Thoracic aorta (tissue), 2 donors: ENCODE measurements around the gene FOXQ1. TPM values are rescaled to one million over a fixed set of nuclear protein-coding genes. Genes with fewer than 3 reads are reported as not detected.

Experiments used
- ATAC-seq: fragments of 150-250 bp; one replicate; pipeline ENCODE4 v1.8.0; 2017; ENCODE audit warnings: low read depth; ENCODE audit not compliant: insufficient number of reproducible peaks, low FRiP score
- DNase-seq: peaks from one replicate; pipeline ENCODE4 v3.0.0-alpha.2; 2020; ENCODE audit warnings: low spot score
- H3K27ac ChIP-seq, 2 donors: fragments of 200-600 bp; sonication (generic); 1 replicate in 1 of 2; 2 replicates in 1 of 2; pipeline ENCODE4 v1.5.1; 2016; ENCODE audit warnings: mild to moderate bottlenecking in 2 of 2, moderate library complexity in 2 of 2
- H3K27me3 ChIP-seq: fragments of 200-600 bp; sonication (generic); replicated peaks from 2 replicates; pipeline ENCODE4 v1.6.0; 2016; ENCODE audit warnings: mild to moderate bottlenecking; ENCODE audit not compliant: insufficient read depth
- H3K36me3 ChIP-seq: fragments of 200-600 bp; sonication (generic); one replicate; pipeline ENCODE4 v1.5.1; 2016
- H3K4me1 ChIP-seq, 2 donors: fragments of 200-600 bp; sonication (generic); 1 replicate in 1 of 2; 2 replicates in 1 of 2; pipeline versions ENCODE4 v1.5.1 to v1.6.0; 2016; ENCODE audit warnings: low read depth in 2 of 2, mild to moderate bottlenecking in 1 of 2; ENCODE audit not compliant: control insufficient read depth in 1 of 2
- H3K4me3 ChIP-seq: fragments of 200-600 bp; sonication (generic); 2 replicates; pipeline ENCODE4 v1.5.1; 2016; ENCODE audit warnings: mild to moderate bottlenecking
- H3K9me3 ChIP-seq: fragments of 200-600 bp; sonication (generic); 2 replicates; pipeline ENCODE4 v1.5.1; 2016
- total RNA-seq, 2 donors: library from RNA; depleted of rRNA; stranded (reverse); fragments of >200 nt; gene quantifications; one replicate each; pipeline versions ENCODE4 v1.1.0 to v1.2.3, GENCODE V29; 2016
- TF ChIP-seq, protein P1 (sequence below): fragments of 200-600 bp; sonication (generic); IDR thresholded peaks from one replicate; pipeline ENCODE4 v1.5.1; 2019; ENCODE audit warnings: antibody characterized with exemption

The FOXQ1 gene
- total RNA-seq, 2 donors from 2014 or later = 5.1 TPM; not detected in 1

DNA sequence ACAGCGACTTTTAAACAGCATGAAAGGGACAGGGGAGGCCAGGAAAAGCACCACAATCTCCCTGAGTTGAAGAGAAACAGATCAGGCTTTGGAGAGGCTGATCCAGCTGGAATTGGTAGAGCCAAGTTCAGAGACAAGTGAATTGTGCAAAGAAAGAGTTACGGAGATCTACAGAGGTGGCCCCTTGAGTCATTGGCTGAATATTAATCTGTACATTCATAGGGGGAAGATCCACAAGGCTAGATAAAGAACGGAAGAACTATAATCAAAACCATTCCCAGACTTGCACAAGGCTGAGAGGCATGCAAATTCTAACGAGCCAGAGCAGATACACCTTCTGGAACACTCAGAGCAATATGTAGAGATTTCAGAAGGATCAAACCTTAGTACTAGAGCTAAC, 14.2 kb upstream of the FOXQ1 start:
- H3K9me3 ChIP-seq = no peaks in the 10 kb centered on the region
- H3K27ac ChIP-seq = no peak overlapping the region
- H3K4me3 ChIP-seq = no peak overlapping the region
- ATAC-seq (no peak), DNase-seq (no peak)
- TF ChIP-seq, protein P1, sequence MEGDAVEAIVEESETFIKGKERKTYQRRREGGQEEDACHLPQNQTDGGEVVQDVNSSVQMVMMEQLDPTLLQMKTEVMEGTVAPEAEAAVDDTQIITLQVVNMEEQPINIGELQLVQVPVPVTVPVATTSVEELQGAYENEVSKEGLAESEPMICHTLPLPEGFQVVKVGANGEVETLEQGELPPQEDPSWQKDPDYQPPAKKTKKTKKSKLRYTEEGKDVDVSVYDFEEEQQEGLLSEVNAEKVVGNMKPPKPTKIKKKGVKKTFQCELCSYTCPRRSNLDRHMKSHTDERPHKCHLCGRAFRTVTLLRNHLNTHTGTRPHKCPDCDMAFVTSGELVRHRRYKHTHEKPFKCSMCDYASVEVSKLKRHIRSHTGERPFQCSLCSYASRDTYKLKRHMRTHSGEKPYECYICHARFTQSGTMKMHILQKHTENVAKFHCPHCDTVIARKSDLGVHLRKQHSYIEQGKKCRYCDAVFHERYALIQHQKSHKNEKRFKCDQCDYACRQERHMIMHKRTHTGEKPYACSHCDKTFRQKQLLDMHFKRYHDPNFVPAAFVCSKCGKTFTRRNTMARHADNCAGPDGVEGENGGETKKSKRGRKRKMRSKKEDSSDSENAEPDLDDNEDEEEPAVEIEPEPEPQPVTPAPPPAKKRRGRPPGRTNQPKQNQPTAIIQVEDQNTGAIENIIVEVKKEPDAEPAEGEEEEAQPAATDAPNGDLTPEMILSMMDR = no peak
- no peaks in the 10 kb centered on the region for H3K36me3 ChIP-seq
- no peaks in the 10 kb centered on the region for H3K4me1 ChIP-seq
- H3K27me3 ChIP-seq = no peaks in the 10 kb centered on the region

- TF ChIP-seq, protein P1 = no peak
- Histone ChIP-seq H3K27me3 (no peaks in the 10 kb centered on the region), H3K4me1 (no peaks in the 10 kb centered on the region), H3K4me3 (no peak overlapping the region), H3K9me3 (no peaks in the 10 kb centered on the region), H3K36me3 (no peaks in the 10 kb centered on the region), H3K27ac (no peak overlapping the region)
- DNase-seq (no peak), ATAC-seq (no peak)
Observed at GRCh38 chr6:1298768-1299167, 13.1 kb upstream of the FOXQ1 start.

DNA sequence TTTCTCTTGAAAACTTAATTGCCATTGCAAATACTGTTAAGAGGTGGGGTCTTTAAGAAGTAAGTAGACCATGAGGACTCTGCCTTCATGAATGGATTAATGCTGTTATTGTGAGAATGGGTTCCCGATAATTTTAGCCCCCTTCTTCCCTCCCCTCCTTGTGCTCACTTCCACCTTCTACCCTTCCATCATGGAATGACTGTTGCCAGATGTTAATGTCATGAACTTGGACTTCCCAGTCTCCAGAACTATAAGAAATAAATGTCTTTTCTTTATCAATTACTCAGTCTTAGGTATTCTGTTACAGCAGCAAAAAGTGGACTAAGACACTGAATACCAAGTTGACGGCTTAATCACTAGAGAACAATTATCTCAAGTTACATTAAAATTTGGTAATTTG, 5.8 kb upstream of the FOXQ1 start:
- ATAC-seq = no peak
- no peak for DNase-seq
- TF ChIP-seq, protein P1 = no peak

GRCh38 chr6:1309366-1309765, 2.5 kb upstream of the FOXQ1 start:
- peaks cover 0 to 21% of the 10 kb centered on the region in 2 donors for H3K4me1 ChIP-seq
- H3K27ac ChIP-seq = no peak overlapping the region
- H3K36me3 ChIP-seq = no peaks in the 10 kb centered on the region
- no peak for DNase-seq
- no peak overlapping the region for H3K4me3 ChIP-seq
- peaks cover 7% of the 10 kb centered on the region for H3K27me3 ChIP-seq
- TF ChIP-seq, protein P1 = no peak
- H3K9me3 ChIP-seq = no peaks in the 10 kb centered on the region
- no peak for ATAC-seq

More for the DNA sequence above, 5.8 kb upstream of the FOXQ1 start:
- Histone ChIP-seq H3K27me3 (no peaks in the 10 kb centered on the region), H3K36me3 (no peaks in the 10 kb centered on the region), H3K4me3 (no peak overlapping the region), H3K4me1 (peaks cover 0 to 4% of the 10 kb centered on the region in 2 donors), H3K27ac (no peak overlapping the region), H3K9me3 (no peaks in the 10 kb centered on the region)

DNA sequence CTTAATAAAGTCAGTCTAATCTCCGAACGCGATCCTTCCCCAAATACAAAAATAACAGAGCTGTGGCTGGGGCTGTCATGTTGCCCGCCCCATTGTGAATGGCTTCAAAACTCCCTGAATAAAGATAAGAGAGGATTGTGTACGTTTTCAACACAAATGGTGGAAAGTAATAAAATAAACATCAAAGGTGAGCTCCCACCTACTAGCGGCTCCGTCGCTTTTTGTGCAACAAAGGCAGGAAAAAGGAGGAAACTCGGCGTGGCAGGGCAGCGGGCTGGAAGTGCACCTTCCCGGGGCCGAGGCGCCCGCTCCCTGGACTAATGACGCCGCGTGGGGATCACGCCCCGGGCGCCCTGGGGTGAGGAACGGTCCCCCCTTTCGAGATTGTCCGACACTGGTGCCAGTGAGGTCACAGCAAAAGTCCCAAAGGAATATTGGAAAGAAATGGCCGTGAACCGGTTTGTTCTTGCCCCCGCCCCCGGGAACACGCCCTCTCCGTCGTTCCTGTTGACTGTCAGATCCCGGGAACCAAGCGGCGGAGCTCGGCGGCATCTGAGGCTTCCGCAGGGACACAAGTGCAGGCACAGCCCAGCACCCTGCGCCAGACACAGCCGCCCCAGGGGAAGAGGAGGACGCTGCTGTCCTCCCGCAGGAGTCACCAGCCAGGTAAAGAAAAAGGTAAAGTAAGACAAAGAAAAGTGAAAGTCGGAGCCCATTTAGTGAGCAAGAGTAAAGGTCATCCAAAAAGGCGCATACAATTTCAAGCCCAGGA, 1.1 kb upstream of the FOXQ1 start:
- H3K27me3 ChIP-seq = peaks cover 7% of the 10 kb centered on the region
- H3K9me3 ChIP-seq = no peaks in the 10 kb centered on the region
- DNase-seq (no peak), ATAC-seq (no peak)
- H3K27ac ChIP-seq = no peak overlapping the region
- H3K4me3 ChIP-seq = peak overlapping the region; percentile 64
- H3K4me1 ChIP-seq = peaks cover 0 to 23% of the 10 kb centered on the region in 2 donors
- TF ChIP-seq, protein P1 = no peak
- no peaks in the 10 kb centered on the region for H3K36me3 ChIP-seq
